Glutamatergic neuron (in vitro differentiated cells): ENCODE measurements around the gene DUS2. TPM values are rescaled to one million over a fixed set of nuclear protein-coding genes. Genes with fewer than 3 reads are reported as not detected.

Experiments
- DNase-seq: peaks from one replicate; pipeline ENCODE4 v3.0.0; 2022
- H3K27ac Mint-ChIP-seq: one replicate; pipeline ENCODE4 v1.8.0; 2020; ENCODE audit warnings: mild to moderate bottlenecking, mixed read lengths, inconsistent platforms; ENCODE audit not compliant: unreplicated experiment
- H3K27me3 Mint-ChIP-seq: one replicate; pipeline ENCODE4 v1.8.0; 2020; ENCODE audit warnings: mild to moderate bottlenecking, moderate library complexity, mixed read lengths, inconsistent platforms; ENCODE audit not compliant: unreplicated experiment
- H3K36me3 Mint-ChIP-seq: one replicate; pipeline ENCODE4 v1.8.0; 2020; ENCODE audit warnings: mild to moderate bottlenecking, mixed read lengths, inconsistent platforms; ENCODE audit not compliant: unreplicated experiment
- H3K4me1 Mint-ChIP-seq: one replicate; pipeline ENCODE4 v1.8.0; 2020; ENCODE audit warnings: mild to moderate bottlenecking, low read depth, mixed read lengths, inconsistent platforms; ENCODE audit not compliant: unreplicated experiment
- H3K4me3 Mint-ChIP-seq: one replicate; pipeline ENCODE4 v1.8.0; 2020; ENCODE audit warnings: mild to moderate bottlenecking, mixed read lengths, inconsistent platforms; ENCODE audit not compliant: unreplicated experiment
- H3K9me3 Mint-ChIP-seq: one replicate; pipeline ENCODE4 v1.8.0; 2020; ENCODE audit warnings: mild to moderate bottlenecking, moderate library complexity, mixed read lengths, inconsistent platforms; ENCODE audit not compliant: unreplicated experiment
- total RNA-seq: library from RNA; stranded (reverse); fragmentation: NEBNext Ultra II Directional; extraction: Animal tissue kit (Norgen Biotek cat#: 25700); gene quantifications from one replicate; pipeline ENCODE4 v1.2.1, GENCODE V29; 2021; ENCODE audit not compliant: unreplicated experiment
- TF ChIP-seq, protein P1 (sequence below): fragments of 200-600 bp; sonication (generic); IDR thresholded peaks from one replicate; pipeline ENCODE4 v1.5.0; 2021; ENCODE audit not compliant: partially characterized antibody, unreplicated experiment

The DUS2 gene
- total RNA-seq, 1 donor from 2014 or later, result 21.0 TPM

DNA sequence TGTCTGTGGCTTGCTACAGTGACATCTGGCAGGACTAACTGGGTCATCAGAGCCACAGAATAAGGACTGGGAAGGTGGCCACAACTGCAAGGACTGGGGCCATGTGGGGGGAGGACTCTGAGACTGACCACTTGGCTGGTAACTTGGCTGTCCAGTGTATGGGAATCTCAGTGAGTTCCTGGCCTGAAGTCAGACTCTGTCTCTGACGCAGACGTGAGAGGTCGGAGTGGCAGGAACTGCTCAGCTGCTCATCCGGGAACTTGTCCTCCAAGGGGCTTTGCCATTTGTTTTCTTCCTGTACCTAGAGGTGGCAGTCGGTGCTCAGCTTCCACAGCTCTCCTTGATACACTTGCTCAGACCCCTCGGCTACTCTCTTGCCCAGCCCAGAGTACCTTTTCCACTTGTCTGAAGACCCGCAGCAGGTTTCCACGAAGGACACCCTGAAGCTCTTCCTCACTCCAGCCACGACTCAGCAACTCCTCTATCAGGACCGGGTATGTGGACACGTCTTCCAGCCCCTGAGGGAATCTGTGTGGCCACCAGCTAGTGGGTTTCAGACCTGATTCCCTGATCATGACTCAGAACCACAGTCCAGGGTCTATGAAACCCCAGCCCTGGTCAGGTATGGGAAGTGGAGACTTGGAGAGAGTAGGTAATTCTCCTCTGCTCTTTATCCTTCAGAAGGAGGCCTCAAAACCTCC is 35.5 kb upstream of the DUS2 start:
- H3K27me3 Mint-ChIP-seq, result peaks cover 6% of the 10 kb centered on the region
- TF ChIP-seq, protein P1, sequence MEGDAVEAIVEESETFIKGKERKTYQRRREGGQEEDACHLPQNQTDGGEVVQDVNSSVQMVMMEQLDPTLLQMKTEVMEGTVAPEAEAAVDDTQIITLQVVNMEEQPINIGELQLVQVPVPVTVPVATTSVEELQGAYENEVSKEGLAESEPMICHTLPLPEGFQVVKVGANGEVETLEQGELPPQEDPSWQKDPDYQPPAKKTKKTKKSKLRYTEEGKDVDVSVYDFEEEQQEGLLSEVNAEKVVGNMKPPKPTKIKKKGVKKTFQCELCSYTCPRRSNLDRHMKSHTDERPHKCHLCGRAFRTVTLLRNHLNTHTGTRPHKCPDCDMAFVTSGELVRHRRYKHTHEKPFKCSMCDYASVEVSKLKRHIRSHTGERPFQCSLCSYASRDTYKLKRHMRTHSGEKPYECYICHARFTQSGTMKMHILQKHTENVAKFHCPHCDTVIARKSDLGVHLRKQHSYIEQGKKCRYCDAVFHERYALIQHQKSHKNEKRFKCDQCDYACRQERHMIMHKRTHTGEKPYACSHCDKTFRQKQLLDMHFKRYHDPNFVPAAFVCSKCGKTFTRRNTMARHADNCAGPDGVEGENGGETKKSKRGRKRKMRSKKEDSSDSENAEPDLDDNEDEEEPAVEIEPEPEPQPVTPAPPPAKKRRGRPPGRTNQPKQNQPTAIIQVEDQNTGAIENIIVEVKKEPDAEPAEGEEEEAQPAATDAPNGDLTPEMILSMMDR, result no peak
- H3K36me3 Mint-ChIP-seq, result peaks cover 5% of the 10 kb centered on the region
- no peak overlapping the region for H3K4me3 Mint-ChIP-seq
- no peak overlapping the region for H3K27ac Mint-ChIP-seq
- H3K4me1 Mint-ChIP-seq, result peaks cover 2% of the 10 kb centered on the region
- H3K9me3 Mint-ChIP-seq, result peaks cover 11% of the 10 kb centered on the region
- DNase-seq, result no peak

DNA sequence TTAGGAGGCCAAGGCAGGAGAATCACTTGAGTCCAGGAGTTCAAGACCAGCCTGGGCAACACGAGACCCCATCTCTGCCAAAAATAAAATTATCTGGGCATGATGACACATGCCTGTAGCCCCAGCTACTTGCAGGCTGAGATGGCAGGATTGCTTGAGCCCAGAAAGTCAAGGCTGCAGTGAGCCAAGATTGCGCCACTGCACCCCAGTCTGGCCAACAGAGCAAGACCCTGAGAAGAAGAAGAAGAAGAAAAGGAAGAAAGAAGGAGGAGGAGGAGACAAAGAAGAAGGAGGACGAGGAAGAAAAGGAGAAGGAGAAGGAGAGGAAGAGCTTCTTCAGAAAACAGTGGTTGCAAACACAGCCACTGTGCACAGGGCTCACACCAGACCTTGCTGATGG is 34.4 kb upstream of the DUS2 start:
- Mint-ChIP-seq H3K36me3 (no peaks in the 10 kb centered on the region), H3K27me3 (peaks cover 6% of the 10 kb centered on the region), H3K4me3 (no peak overlapping the region), H3K27ac (no peak overlapping the region), H3K4me1 (peaks cover 2% of the 10 kb centered on the region), H3K9me3 (peaks cover 7% of the 10 kb centered on the region)
- TF ChIP-seq, protein P1, result no peak
- no peak for DNase-seq

DNA sequence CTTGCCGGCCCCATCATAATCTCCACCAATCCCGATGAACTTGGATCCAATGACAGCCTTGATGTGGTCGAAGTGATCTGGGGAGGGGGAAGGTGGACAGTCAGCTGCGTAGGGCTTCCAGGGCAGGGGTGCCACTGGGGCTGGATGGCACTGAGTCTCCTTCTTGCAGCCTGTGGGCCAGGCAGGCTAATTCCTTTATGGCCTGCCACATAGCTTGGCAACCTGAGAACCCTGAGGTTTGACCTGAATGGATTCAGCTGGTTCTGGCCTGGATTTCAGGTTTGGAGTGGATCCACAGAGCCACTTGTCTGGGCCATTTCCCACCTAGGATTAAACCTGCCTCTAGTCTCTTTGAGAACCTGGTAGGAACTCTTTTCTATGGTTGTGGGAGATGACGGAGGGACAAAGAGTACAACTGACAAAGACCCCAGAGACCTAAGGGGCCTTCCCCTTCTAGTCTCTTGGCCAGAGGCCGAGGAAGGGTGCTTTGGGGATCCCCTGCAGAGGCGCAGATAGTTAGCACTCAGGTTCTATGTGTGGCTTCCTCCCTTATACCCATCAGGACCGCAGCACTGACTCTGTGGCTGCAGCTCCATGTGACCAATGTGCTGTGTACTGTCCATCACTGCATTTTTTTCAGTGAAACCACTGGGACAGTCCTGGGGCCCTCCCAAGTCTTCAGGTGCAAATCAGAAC is 33.6 kb upstream of the DUS2 start:
- Mint-ChIP-seq H3K27ac (no peak overlapping the region), H3K9me3 (peaks cover 7% of the 10 kb centered on the region), H3K36me3 (no peaks in the 10 kb centered on the region), H3K27me3 (peaks cover 6% of the 10 kb centered on the region), H3K4me3 (no peak overlapping the region), H3K4me1 (peaks cover 2% of the 10 kb centered on the region)
- TF ChIP-seq, protein P1, result no peak
- DNase-seq, result no peak

GRCh38 chr16:67990018-67990386 is 33.1 kb upstream of the DUS2 start:
- no peak for DNase-seq
- Mint-ChIP-seq H3K36me3 (no peaks in the 10 kb centered on the region), H3K27me3 (peaks cover 6% of the 10 kb centered on the region), H3K4me1 (no peaks in the 10 kb centered on the region), H3K27ac (no peak overlapping the region), H3K4me3 (no peak overlapping the region), H3K9me3 (peaks cover 7% of the 10 kb centered on the region)
- TF ChIP-seq, protein P1, result no peak

- H3K27ac Mint-ChIP-seq, result no peak overlapping the region
- TF ChIP-seq, protein P1, result no peak
- H3K9me3 Mint-ChIP-seq, result peaks cover 6% of the 10 kb centered on the region
- DNase-seq, result no peak
- no peaks in the 10 kb centered on the region for H3K36me3 Mint-ChIP-seq
- H3K4me1 Mint-ChIP-seq, result no peaks in the 10 kb centered on the region
- H3K4me3 Mint-ChIP-seq, result no peak overlapping the region
- H3K27me3 Mint-ChIP-seq, result peaks cover 8% of the 10 kb centered on the region
Observed at GRCh38 chr16:67992661-67993206, 30.4 kb upstream of the DUS2 start.
